Hepatocyte (in vitro differentiated cells): Measurements from ENCODE around the gene ADAM33. TPM values are rescaled to one million over a fixed set of nuclear protein-coding genes. Genes with fewer than 3 reads are reported as not detected.

Experiments used
- DNase-seq: peaks from one replicate; pipeline ENCODE4 v3.0.0-alpha.2; 2016; ENCODE audit warnings: low spot score
- H2AFZ ChIP-seq: fragments of 200-600 bp; sonication (generic); 2 replicates; pipeline ENCODE4 v1.6.0; 2016; ENCODE audit warnings: antibody characterized with exemption, mild to moderate bottlenecking
- H3K27ac ChIP-seq: fragments of 200-600 bp; sonication (generic); 2 replicates; pipeline ENCODE4 v1.5.1; 2016; ENCODE audit warnings: mild to moderate bottlenecking
- H3K27me3 ChIP-seq: fragments of 200-600 bp; sonication (generic); 2 replicates; pipeline ENCODE4 v1.6.1; 2016
- H3K36me3 ChIP-seq: fragments of 200-600 bp; sonication (generic); replicated peaks from 2 replicates; pipeline ENCODE4 v1.5.1; 2016; ENCODE audit warnings: low read depth; ENCODE audit not compliant: insufficient read depth
- H3K4me1 ChIP-seq: fragments of 200-600 bp; sonication (generic); 2 replicates; pipeline ENCODE4 v1.5.1; 2016; ENCODE audit warnings: mild to moderate bottlenecking, moderate library complexity; ENCODE audit not compliant: insufficient read depth
- H3K4me2 ChIP-seq: fragments of 200-600 bp; sonication (generic); 2 replicates; pipeline ENCODE4 v1.6.0; 2016
- H3K4me3 ChIP-seq: fragments of 200-600 bp; sonication (generic); 2 replicates; pipeline ENCODE4 v1.5.1; 2016; ENCODE audit warnings: mild to moderate bottlenecking
- H3K79me2 ChIP-seq: fragments of 200-600 bp; sonication (generic); 2 replicates; pipeline ENCODE4 v1.6.0; 2017; ENCODE audit warnings: mild to moderate bottlenecking
- H3K9me2 ChIP-seq: fragments of 200-600 bp; sonication (generic); replicated peaks from 2 replicates; pipeline ENCODE4 v1.6.0; 2017; ENCODE audit warnings: mild to moderate bottlenecking; ENCODE audit not compliant: insufficient read depth
- H3K9me3 ChIP-seq: fragments of 200-600 bp; sonication (generic); 2 replicates; pipeline ENCODE4 v1.5.1; 2016; ENCODE audit warnings: low read depth, mild to moderate bottlenecking
- H4K20me1 ChIP-seq: fragments of 200-600 bp; sonication (generic); 2 replicates; pipeline ENCODE4 v1.6.0; 2016; ENCODE audit warnings: mild to moderate bottlenecking; ENCODE audit not compliant: insufficient read depth, poor library complexity, severe bottlenecking
- CTCF ChIP-seq: fragments of 200-600 bp; sonication (generic); IDR thresholded peaks from 2 replicates; pipeline ENCODE4 v1.5.1; 2016; ENCODE audit warnings: antibody characterized with exemption, mild to moderate bottlenecking; ENCODE audit not compliant: poor library complexity
- EZH2 ChIP-seq: fragments of 200-600 bp; sonication (generic); IDR thresholded peaks from 2 replicates; pipeline ENCODE4 v1.6.1; 2016; ENCODE audit warnings: antibody characterized with exemption, mild to moderate bottlenecking, borderline replicate concordance
- EZH2phosphoT487 ChIP-seq: fragments of 200-600 bp; sonication (generic); IDR thresholded peaks from one replicate; pipeline ENCODE4 v1.6.1; 2018; ENCODE audit warnings: antibody characterized with exemption, mild to moderate bottlenecking, low read depth, moderate library complexity; ENCODE audit not compliant: unreplicated experiment, severe bottlenecking
- WGBS: methylation state at CpG from one replicate; pipeline ENCODE4 v1.1.6; 2016; ENCODE audit warnings: low lambda C conversion rate; ENCODE audit errors: missing lambda C conversion rate; 5-methylcytosine and 5-hydroxymethylcytosine counted together
- polyA plus RNA-seq: library from polyadenylated mRNA; unstranded; fragments of >200 nt; fragmentation: Nextera tagmentation; extraction: Ambion mirVana; gene quantifications from 2 replicates; pipeline ENCODE4 v1.2.1, GENCODE V29; 2016
- total RNA-seq: library from RNA; depleted of rRNA; stranded (reverse); fragments of >200 nt; gene quantifications from 2 replicates; pipeline ENCODE4 v1.2.3, GENCODE V29; 2014

ADAM33 gene
- total and polyA plus RNA-seq, 2 experiments from 2014 or later: 18.9 to 41.6 TPM

GRCh38 chr20:3698591-3699001, 16.8 kb upstream of the ADAM33 start:
- no peak overlapping the region for H3K27ac ChIP-seq
- TF ChIP-seq CTCF: no peak
- TF ChIP-seq EZH2: no peak
- TF ChIP-seq EZH2phosphoT487: no peak
- H3K79me2 ChIP-seq: no peaks in the 10 kb centered on the region
- no peak for DNase-seq
- H2AFZ ChIP-seq: no peak overlapping the region
- no peaks in the 10 kb centered on the region for H3K27me3 ChIP-seq
- H3K4me3 ChIP-seq: no peak overlapping the region
- H4K20me1 ChIP-seq: no peaks in the 10 kb centered on the region
- H3K9me2 ChIP-seq: no peaks in the 10 kb centered on the region
- H3K9me3 ChIP-seq: no peaks in the 10 kb centered on the region
- H3K4me2 ChIP-seq: no peak overlapping the region
- H3K4me1 ChIP-seq: no peaks in the 10 kb centered on the region
- 82% methylated on average over 6 of the region's 6 CpGs for WGBS
- no peaks in the 10 kb centered on the region for H3K36me3 ChIP-seq

- DNase-seq: no peak
- no peak overlapping the region for H3K4me2 ChIP-seq
- H3K9me2 ChIP-seq: no peaks in the 10 kb centered on the region
- H3K79me2 ChIP-seq: no peaks in the 10 kb centered on the region
- H3K27ac ChIP-seq: no peak overlapping the region
- no peaks in the 10 kb centered on the region for H4K20me1 ChIP-seq
- TF ChIP-seq EZH2phosphoT487 (no peak), EZH2 (no peak), CTCF (no peak)
- no peak overlapping the region for H2AFZ ChIP-seq
- no peaks in the 10 kb centered on the region for H3K27me3 ChIP-seq
- 74% methylated on average over 18 of the region's 18 CpGs for WGBS
- H3K36me3 ChIP-seq: no peaks in the 10 kb centered on the region
- no peaks in the 10 kb centered on the region for H3K9me3 ChIP-seq
- no peaks in the 10 kb centered on the region for H3K4me1 ChIP-seq
- no peak overlapping the region for H3K4me3 ChIP-seq
Measured at GRCh38 chr20:3697588-3698305, 15.9 kb upstream of the ADAM33 start.

GRCh38 chr20:3696745-3697587, 15.2 kb upstream of the ADAM33 start:
- H3K4me2 ChIP-seq: no peak overlapping the region
- 91% methylated on average over 13 of the region's 15 CpGs for WGBS
- H3K9me3 ChIP-seq: no peaks in the 10 kb centered on the region
- H3K4me1 ChIP-seq: no peaks in the 10 kb centered on the region
- no peaks in the 10 kb centered on the region for H3K9me2 ChIP-seq
- no peaks in the 10 kb centered on the region for H3K27me3 ChIP-seq
- no peak overlapping the region for H2AFZ ChIP-seq
- no peaks in the 10 kb centered on the region for H3K36me3 ChIP-seq
- H3K79me2 ChIP-seq: no peaks in the 10 kb centered on the region
- no peak for TF ChIP-seq EZH2phosphoT487
- TF ChIP-seq EZH2: no peak
- no peak for TF ChIP-seq CTCF
- DNase-seq: no peak
- no peaks in the 10 kb centered on the region for H4K20me1 ChIP-seq
- no peak overlapping the region for H3K27ac ChIP-seq
- no peak overlapping the region for H3K4me3 ChIP-seq
